Upper lobe of left lung (tissue), 4 donors: ENCODE results near the gene MVB12B.

Experiments
- POLR2A ChIP-seq, 4 donors: fragments of 450-650 bp; IDR thresholded peaks; one replicate each; pipeline ENCODE4 v1.5.1; 2016 to 2017; ENCODE audit warnings: antibody characterized with exemption in 4 of 4, mild to moderate bottlenecking in 2 of 4
- TF ChIP-seq, protein P1 (sequence below), 6 experiments: fragments of 450-650 bp in 4 of 6; fragments of 200-600 bp in 2 of 6; sonication (generic) in 2 of 6; IDR thresholded peaks; one replicate each; pipeline ENCODE4 v1.5.1; 2016 to 2019; ENCODE audit warnings: antibody characterized with exemption in 6 of 6

DNA sequence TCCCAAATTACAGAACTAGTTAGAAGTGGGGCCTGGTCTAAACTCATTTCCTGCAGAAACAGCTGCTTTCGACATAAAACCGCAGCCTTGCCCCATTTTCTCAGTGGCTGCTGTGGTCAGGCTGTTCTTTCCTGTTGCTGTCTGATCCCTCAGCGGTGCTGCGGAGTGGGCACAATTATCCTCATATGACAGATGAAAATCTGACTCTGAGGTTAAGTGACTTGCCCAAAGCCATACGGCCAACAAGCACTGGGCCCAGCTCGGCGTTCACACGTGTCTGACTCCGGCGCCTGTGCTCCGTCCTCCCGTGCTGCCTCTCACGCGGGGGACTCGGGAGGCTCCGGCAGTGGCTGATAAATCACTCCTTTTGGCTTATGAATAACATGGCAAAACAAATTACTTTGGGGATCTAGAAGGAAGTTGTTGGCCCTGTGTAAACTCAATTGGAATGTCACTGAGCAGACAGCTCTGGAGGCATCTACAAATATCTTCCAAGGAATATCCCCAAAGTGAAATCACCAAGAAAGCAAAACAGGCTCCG, 144.5 kb downstream of the MVB12B start:
- TF ChIP-seq, protein P1, sequence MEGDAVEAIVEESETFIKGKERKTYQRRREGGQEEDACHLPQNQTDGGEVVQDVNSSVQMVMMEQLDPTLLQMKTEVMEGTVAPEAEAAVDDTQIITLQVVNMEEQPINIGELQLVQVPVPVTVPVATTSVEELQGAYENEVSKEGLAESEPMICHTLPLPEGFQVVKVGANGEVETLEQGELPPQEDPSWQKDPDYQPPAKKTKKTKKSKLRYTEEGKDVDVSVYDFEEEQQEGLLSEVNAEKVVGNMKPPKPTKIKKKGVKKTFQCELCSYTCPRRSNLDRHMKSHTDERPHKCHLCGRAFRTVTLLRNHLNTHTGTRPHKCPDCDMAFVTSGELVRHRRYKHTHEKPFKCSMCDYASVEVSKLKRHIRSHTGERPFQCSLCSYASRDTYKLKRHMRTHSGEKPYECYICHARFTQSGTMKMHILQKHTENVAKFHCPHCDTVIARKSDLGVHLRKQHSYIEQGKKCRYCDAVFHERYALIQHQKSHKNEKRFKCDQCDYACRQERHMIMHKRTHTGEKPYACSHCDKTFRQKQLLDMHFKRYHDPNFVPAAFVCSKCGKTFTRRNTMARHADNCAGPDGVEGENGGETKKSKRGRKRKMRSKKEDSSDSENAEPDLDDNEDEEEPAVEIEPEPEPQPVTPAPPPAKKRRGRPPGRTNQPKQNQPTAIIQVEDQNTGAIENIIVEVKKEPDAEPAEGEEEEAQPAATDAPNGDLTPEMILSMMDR (IDR thresholded peaks at IDR 0.05): no peak
- peak in 1 of 4 donors; percentile 20 for TF ChIP-seq POLR2A (IDR thresholded peaks at IDR 0.05)
